Erythroblast (primary cell): Measurements from ENCODE around the gene DPYSL5.

Experiments used
- GATA1 ChIP-seq: IDR thresholded peaks from 2 replicates; pipeline ENCODE4 v1.6.1; 2011; ENCODE audit warnings: low read depth, mild to moderate bottlenecking, control low read depth, low read length, moderate library complexity
- POLR2A ChIP-seq: IDR thresholded peaks from 2 replicates; pipeline ENCODE4 v1.6.1; 2011; ENCODE audit warnings: mild to moderate bottlenecking, low read length

- TF ChIP-seq POLR2A (no peak), GATA1 (no peak)
Observed at GRCh38 chr2:26975102-26975501, 127.2 kb downstream of the DPYSL5 start.
